HG03139 (cell line): ENCODE data around the gene FAHD2A.
"Not testable (repeated sequence)": the region's sequence is repeated elsewhere in the genome, so short reads cannot be mapped to it uniquely, and the experiment has no call there.

Experiments
- ATAC-seq: cut with Tn5 transposase; IDR thresholded peaks from one replicate; pipeline ENCODE4 v1.9.1; 2021; ENCODE audit not compliant: unreplicated experiment

FAHD2A gene, protein sequence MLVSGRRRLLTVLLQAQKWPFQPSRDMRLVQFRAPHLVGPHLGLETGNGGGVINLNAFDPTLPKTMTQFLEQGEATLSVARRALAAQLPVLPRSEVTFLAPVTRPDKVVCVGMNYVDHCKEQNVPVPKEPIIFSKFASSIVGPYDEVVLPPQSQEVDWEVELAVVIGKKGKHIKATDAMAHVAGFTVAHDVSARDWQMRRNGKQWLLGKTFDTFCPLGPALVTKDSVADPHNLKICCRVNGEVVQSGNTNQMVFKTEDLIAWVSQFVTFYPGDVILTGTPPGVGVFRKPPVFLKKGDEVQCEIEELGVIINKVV

DNA sequence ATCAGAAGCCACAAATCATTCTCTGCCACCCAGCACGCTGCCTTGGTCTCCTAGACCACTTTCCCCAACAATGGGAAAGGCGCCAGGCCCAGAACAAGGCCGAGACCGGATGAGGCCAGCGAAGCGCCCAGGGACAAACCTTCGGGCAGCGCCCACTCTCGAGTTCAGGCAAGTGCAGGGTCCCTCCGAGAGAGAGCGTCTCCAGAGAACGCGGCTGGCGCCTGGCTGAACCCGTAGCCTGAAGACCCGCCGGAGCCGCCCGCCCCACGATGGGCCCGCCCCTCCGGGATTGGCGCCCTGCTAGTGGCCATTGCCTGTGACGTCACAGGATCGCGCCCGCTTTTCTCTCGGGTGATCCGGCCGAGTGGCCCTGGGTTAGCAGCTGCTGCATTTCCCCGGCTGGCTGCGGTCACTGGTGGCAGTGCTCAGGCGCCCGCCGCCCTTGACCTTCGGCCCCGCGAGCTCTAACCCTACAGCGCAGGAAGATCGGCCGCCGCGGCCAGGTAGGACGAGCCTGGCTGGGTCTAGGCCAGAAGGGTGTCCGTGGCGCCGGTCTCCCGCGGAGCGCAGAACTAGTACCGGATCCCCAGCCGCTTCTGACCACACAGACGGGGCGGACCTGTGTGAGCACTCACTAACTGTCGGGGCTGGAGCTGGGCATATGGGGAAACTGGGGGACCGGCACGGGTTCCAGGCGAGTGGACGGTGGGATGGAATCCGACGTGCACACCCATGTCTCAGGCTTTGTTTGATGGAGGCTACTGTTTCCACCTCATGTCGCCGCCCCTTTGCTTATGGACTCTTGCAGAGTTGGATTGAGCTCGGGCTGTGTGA is at the start of gene FAHD2A:
TSS of gene FAHD2A (plus strand) at position 339 of the 834 bp plus-strand sequence. CDS start 2,851 bp downstream, outside the sequence.
- peak; percentile 92 for ATAC-seq

DNA sequence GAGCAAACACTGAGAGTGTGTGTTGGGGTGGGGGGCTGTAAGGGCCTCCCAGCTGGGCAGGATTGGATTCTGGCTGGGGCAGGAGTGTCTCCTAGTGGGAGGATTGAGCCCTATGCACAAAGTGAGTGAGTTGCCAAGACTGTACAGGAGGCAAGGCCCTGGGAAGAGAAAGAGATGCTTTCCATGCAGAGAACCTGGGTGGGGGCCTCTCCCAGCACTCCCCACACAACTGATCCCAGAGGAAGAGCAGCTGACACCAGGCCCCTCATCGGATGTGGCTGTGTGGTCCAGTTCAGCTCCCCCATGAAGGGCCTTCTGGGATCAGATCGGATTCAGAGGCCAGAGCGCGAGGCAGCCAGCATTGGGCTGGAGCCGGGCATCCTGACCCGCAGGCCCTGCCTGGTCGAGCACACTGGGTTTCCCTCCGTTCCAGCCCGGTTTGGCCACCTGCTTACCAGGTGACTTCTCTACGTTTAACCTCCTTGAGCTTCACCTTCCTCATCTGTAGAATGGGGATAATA is 49.4 kb upstream of the FAHD2A start:
- ATAC-seq, result no peak

DNA sequence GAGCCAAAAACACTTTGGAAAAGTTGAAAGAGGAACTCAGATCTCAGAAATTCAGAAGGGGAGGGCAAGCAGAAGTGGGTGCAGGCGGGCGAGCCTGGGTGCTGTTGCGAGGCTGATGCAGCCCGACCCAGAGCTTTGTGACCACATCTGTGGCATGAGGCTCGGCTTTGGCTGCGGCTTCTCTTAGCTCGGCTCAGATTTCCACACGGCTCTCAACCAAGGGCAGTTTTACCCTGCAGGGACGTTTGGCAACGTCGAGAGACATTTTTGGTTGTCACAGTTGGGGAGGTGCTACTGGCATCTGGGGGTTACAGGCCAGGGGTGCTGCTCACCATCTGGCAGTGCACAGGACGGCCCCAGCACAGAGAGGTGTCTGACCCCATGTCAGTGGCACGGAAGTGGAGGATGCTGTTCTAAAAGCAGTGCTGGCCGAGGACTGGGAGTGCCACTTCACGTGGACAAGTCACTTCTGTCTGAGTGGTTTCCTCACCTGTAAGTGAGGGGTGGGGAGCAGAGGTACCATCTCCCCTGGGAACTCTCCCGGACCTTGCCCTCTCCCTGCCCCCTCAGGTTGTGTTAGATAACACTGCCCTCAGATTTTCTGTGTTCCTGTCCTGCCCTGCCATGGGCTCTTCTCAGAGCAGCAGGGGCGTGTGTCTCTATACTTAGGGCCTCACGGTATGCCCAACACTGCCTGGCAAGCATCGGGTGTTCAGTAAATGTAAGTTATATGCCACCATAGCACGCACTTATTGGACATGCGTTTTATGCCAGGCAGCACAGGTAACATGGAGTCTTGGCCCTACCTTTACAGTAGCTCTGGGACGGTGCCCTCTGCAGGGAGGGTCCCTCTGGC is 48.7 kb upstream of the FAHD2A start:
- no peak for ATAC-seq

DNA sequence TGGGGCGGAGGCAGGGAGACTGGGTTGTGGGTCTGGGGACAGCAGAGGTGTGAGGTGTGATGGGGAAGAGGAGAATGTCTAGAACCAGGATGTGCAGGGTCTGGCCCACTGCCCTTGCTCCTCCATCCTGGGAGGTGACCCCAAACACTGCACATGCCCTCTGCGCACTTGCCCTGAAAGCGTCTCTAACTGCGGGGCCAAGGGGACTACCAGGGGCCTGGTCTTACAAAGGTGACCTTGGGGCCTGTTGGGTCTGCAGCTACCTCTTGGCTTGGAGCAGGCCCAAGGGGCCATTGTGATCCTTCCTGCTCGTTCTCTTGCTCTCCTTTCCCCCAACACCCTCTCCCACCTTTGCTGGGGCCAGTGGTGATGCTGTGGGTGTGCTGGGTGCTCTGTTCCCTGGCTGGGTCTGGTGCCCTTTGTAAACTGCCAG is 48.0 kb upstream of the FAHD2A start:
- ATAC-seq, result no peak

DNA sequence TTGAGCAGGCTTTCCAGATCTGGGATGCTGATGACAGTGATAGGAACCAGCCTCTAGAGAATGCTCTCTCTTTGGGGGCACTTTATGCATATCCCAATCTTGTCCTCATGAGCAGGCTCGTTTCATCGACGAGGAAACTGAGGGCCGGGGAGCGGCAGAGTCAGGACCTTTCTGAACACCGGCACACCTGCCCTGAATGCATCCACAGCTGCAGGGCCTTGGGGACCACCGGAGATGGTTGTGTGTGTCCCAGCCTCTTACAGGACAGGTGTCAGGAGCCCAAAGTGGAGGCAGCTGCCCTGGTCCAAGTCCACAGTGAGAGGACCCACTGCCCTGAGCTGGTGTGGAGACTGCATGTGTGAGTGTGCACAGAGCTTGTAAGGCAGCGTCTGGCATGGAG is 47.6 kb upstream of the FAHD2A start:
- ATAC-seq, result no peak

DNA sequence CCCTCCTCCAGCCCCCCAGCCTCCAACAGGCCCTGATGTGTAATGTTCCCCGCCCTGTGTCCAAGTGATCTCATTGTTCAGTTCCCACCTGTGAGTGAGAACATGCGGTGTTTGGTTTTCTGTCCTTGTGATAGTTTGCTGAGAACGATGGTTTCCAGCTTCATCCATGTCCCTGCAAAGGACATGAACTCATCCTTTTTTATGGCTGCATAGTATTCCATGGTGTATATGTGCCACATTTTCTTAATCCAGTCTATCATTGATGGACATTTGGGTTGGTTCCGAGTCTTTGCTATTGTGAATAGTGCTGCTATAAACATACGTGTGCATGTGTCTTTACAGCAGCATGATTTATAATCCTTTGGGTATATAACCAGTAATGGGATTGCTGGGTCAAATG is 47.0 kb upstream of the FAHD2A start:
- not testable (repeated sequence) for ATAC-seq

DNA sequence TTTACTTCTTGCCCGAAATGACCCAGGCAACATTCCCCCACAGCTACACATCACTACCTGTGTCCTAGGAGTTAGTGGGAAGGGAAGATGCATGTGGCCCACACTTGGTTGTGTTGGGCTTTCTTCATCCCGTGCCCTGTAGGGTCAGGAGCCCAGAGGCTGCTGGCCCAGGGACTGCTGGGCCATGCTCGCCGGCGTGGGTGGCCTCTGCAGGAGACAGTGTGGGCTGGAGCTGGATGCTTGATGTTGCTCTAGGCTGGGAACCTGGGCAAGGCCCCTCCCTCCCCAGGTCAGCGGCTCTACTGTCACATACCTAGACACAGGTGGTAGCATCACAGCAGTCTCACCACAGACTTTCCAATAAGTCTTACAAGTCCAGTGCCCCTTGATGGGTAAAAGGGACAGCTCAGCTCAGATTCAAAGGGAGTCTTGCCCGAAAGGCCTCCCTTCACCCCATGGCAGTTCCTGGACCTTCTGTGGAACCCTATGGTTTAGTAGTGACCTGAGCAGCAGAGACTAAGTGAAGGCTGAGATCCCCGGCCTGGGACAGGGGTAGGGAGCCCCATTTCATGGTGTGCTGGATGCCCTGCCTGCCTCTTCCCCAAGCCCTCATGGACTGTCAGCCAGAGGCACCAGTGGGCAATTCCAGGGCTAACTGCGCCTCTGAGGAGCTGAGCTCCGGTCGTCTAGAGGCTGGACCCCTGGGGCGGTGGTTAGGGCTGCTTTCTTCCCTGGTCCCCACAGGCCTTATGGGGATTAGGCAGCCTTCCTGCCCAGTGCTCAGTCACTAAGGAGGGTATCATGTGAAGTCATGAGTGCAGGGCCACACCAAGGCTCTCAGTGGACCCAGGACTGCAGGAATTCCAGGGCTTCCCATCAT is 45.4 kb upstream of the FAHD2A start:
- no peak for ATAC-seq

DNA sequence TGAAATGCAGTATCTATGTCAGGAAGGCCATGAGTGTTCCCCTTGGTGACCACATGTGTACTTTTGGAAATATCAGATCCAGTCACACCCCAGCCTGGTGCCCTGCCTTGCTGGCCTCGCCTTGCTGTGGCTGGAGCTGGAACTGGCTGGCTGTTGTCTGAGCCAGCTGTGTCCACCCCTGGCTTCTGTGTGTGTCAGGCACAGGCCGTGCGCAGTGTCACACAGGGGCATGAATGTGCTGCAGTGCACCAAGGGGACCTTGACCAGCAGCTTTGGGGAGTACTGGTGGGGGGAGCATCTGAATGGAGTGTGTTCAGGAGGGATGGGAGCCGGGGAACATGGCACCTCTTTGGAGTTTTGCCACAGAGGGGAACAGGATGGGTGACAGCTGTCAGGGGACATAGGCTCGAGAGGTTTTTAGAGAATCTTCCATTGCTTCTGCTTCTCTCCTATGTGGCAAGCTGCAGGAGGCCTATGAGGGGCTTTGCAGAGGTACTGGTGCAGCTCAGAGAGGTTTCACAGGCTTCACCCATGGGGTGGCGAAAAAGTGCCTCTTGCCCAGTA is 44.7 kb upstream of the FAHD2A start:
- ATAC-seq, result no peak

DNA sequence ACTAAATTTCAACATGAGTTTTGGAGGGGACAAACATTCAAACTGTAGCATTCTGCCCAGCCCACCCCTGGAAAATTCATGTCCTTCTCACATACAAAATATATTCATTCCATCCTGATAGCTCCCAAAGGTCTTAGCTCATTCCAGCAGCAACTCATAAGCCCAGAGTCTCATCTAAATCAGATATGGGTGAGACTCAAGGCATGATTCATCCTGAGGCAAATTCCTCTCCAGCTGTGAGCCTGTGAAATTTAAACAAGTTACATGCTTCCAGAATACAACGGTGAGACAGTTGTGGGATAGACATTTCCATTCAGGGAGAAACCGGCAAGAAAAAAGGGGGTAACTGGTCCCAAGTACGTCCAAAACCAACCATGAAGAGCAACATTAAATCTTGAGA is 43.5 kb upstream of the FAHD2A start:
- ATAC-seq, result no peak

DNA sequence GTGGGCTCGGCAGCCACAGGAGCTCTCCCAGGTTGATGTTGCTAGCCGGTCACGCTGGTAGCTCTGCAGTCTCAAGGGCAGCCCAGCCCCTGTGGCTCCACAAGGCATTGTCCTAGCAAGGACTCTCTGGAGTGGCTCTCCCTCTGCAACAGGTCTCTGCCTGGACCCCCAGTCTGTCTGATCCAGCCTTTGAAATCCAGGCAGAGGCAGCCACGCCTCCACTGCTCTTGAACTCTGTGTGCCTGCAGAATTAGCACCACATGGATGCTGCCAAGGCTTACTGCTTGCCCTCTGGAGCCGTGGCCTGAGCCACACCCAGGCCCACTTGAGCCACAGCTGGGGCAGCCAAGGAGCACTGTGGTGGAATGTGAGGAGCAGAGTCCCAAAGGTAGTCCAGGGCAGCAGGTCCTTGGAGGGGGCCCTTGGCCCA is 43.0 kb upstream of the FAHD2A start:
- no peak for ATAC-seq

DNA sequence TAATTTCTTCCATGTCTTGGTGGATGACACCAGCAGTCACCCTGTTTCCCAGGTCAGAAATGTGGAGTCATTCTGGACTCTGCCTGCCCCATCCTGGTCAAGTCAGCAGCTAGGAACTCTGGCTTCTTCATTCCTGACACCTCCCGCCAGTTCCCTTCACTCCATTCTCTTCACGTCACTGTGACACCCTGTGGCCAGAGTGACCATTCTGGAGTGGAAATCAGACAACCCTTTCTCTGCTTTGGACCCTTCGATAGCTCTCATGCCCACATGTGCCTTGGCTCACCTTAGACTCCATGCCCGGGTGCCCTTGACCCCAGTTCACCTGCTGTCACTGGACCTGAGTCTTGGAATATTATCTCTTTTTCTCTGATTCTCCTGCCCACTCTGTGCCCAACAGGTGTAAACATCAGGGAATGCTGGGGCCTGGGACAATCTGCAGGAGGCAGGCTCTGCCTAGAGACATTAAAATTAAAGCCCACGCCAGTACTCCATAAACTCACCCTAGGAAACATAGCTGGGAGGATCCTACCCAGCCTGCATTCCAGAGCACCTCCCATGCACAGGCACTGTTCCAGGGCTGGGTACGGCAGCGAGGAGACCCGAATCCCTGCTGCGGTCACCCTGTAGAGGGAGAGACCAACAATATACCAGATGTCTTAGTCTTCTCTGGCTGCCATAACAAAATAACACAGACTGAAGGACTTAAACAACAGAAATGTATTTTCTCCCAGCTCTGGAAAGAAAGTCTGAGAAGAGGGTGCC is 41.1 kb upstream of the FAHD2A start:
- no peak for ATAC-seq

DNA sequence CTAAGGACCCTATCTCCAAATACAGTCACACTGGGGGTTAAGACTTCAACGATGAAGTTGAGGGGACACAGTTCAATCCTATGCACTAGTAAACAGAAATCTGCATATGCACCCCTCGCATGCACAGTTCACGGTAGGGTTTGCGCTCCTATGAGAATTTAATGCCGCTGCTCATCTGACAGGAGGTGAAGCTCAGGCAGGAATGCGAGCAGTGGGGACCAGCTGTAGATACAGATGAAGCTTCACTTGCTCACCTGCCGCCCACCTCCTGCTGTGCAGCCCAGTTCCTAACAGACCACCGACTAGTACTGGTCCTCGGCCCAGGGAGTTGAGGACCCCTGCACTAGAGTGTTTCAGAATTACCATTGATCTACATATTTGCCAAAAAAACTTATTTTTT is 40.0 kb upstream of the FAHD2A start:
- no peak for ATAC-seq

DNA sequence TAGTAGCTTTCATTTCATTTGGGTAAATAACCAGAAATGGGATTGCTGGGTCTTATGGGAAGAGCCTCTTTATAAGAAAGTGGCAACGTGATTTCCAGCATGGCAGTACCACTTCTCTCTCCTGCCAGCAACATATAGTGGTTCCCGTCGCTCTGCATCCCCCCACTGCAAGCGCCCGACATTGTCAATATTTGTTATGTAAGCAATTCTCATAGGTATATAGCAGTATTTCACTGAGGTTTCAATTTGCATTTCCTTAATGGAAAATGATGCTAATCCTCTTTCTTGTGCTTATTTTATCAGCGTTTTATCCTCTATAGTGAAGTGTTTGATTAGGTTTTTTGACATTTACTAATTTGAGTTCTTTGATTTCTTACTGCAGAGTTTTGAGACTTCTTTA is 36.0 kb upstream of the FAHD2A start:
- no peak for ATAC-seq

DNA sequence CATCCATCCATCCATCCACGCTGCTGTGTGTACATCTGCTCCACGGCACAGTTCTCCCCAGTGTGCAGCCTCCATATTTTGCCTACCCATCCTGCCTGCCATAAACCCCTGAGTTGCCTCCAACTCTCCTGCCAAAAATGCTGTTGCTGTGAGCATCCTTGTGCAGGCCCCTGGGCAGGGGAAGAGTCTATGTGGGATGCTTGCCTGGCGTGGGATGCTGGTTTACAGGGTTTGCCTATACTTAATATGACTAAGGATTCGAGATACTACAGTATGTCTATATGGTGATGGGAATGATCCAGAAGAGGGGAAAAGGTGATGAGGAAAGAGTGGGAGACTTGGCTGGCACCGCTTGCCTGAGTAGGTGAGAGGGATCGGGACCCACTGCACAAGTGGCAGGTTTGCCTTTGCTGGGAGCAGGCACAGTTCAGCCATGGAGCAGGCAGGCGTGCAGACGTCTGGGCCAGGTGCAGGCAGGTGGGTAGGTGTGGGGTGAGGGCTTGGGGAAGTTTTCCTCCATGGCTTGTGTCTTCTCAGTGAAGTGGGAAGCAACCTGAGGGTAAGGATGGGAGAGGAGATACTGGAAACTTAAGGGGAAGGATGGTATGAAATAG is 30.2 kb upstream of the FAHD2A start:
- ATAC-seq, result no peak

DNA sequence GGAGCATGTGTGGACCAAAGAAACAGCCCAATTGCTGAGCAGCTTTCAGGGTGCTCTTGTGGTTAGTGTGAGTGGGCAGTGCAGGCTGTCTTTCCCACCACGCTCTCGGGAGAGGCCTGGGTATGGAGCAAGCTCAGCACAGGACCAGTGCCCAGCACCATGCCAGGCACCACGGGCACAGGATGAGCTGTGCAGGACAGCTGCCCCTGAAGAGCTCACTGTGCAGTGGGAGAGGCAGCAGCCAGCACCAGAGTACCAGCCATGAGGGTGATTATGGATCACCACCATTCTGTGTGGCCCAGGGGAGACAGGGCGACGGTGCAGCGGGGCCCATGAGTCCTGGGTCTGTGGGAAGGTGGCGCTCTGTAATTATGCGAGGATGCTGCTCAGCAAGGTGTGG is 29.7 kb upstream of the FAHD2A start:
- no peak for ATAC-seq

DNA sequence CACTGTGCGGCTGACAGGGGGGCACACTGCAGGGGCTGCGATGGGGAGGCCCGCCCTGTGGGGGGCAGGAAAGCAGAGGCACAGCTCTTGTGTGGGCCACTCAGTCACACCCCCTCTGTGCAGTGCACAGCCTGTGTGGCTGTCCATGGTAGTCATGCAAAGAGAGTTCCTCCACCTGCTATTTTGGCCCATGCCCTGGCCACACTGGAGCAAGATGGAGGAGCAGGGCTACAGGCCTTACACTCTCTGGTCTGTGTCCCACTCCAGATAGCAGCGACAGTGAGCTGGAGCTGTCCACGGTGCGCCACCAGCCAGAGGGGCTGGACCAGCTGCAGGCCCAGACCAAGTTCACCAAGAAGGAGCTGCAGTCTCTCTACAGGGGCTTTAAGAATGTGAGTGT is 28.5 kb upstream of the FAHD2A start:
- ATAC-seq, result no peak

DNA sequence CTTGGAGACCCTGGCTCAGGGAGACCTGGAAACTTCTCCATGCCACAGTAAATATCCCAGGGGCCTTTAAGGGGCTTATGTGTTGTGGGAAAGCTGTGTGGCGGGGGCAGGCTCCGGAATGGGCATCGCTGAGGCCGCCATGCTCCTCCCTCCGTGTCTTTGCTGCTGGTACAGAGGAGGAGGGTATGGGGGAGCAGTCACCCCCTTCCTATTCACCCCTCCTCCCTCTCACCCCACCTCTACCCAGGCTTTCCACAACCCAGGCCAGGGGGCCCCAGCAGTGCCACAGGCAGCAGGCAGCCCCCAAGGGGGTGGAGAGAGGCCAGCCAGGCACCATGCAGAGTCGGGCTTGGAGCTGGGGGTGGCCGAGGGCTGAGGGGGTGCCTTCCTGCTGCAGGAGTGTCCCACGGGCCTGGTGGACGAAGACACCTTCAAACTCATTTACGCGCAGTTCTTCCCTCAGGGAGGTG is 28.0 kb upstream of the FAHD2A start:
- no peak for ATAC-seq

DNA sequence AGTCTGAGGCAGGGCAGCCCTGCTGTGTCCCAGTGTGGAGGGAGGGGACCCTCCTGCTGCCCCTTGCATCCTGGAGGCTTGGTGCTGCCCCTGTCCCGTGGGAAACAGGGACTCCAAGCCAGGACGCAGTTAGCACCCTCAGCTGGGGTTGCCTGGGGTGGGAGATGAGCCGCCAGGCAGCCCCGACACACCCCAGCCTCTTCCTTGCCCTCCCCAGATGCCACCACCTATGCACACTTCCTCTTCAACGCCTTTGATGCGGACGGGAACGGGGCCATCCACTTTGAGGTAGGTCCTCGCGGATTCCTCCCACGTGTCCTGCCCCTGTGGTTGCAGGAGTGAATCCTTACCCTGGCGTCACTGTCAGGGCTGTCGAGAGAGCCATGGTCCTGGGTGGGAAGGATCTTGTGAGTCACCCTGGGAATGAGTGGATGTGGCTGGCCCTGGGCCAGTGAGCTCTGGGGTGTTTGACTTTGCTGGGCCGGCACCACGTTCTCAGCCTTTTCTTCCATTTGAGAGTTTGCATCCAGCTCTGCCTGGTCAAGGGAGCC is 27.5 kb upstream of the FAHD2A start:
- ATAC-seq, result no peak
